GM12873 (cell line): ENCODE data around the gene GPC6.

Experiments
- CTCF ChIP-seq: IDR thresholded peaks from 2 replicates; pipeline ENCODE4 v1.5.1; 2012; ENCODE audit warnings: low read depth, mild to moderate bottlenecking, moderate library complexity, low read length, control low read depth; ENCODE audit not compliant: insufficient read depth; ENCODE audit errors: missing control alignments

GPC6 gene

DNA sequence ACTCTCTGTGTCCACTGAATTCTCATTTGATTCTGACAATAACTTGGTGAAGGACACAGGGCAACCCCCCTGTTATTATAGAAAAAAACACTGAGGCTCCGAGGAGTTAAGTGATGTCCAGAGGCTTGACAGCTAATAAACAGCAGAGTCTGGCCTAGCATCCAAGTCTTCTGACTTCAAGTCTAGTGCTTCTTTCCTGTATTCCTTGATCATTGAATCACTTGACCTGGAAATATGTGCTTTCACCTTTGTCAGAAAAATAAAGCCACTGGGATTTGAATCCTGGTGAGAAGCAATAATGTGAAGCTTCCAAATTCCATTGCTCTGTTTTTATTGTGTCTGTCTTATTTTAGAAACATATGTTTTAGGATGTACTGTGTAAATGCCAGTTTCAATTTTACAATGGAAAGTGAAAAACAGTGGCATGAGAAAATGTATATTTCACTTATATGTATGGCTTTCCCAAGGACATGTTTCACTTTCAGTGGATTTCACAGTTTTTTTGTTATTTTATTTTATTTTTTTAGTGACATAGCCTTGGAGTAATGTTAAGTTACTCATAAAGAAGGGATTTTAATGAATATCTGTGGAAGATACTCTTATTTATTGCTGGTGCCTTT lies 190.2 kb downstream of the GPC6 start:
- TF ChIP-seq CTCF: no peak

- no peak for TF ChIP-seq CTCF
Measured at GRCh38 chr13:93418398-93418797, 191.8 kb downstream of the GPC6 start.

DNA sequence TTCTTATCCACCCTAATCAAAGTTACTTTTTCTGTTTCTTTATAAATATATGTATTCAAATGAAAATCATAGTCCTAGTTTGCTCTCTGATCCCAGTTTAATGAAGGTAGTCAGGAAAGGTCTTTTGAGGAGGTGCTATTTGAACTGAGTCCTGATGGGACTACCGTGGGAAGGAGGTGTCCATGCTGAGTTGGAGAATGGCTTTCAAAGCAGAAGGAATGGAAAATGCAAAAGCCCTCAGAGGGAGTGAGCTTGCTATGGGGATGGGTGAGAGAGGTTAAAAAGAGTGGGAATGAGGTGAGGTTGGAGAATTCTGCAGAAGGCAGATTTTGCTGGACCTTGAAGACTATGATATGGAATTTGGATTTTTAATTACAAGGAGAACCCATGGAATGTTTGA lies 193.6 kb downstream of the GPC6 start:
- no peak for TF ChIP-seq CTCF

DNA sequence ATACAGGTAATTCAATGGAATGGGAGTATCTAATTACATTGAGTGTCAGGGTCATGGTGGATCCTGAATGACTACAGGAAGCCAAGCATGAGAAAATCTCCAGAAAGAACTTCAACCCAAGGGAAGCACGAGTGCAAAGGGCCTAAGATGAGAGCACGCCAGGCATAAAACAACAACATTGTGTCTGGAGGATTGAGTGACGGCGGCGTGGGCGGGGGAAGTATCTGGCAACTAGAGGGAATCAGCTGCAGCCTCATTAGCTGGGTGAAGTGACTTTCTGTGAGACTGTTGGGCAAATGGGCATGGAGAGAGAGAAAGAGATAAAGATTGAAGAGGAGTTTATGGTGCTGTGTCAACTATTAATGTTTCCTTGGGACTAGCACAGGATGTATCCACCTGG lies 194.3 kb downstream of the GPC6 start:
- no peak for TF ChIP-seq CTCF

DNA sequence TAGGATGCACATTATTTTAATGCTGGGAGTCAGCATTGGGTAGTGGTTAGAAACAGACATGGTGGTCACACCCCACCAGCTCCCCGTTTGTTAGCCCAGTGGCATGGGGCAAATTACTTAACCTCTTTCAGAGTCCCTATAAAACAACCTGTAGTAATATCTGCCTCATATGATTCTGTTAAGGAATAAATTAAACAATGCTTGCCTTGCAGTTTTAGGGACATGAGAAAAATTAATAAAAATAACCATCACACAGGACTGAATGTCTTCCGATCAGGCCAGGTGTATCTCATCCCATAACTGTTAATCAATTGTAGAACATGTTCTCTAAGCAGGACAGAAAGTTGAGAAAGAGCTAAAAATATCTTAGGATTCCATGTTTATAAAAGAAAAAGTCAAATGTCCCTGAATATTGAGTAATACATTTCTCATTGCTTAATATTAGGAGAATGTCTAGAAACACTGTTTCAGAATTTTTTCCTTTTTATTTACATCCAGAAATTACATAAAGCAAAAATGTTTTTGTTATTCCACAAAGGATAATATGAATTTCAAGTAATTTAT lies 196.5 kb downstream of the GPC6 start:
- no peak for TF ChIP-seq CTCF

- no peak for TF ChIP-seq CTCF
Measured at GRCh38 chr13:93425411-93425810, 198.8 kb downstream of the GPC6 start.

DNA sequence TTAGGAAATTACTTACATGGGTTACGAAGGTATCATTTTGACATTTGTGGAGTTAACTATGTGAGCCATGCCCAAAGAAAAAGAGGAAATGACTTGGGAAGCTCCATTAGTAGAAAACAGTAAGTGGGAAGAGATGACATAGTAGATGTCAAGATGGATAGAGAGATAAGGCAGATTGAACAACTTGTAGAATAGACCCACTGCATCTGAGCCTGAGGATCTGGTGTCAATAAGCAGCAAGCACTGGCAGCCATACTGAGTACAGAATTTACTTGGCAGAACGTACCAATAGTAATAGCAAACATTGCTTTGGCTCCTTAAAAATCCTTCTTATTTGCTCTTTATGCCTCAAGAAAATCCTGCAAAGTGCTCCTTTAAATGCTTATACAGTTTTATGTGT lies 203.8 kb downstream of the GPC6 start:
- TF ChIP-seq CTCF: no peak
